MCF 10A (cell line): ENCODE data around the gene CLPX. TPM values are rescaled to one million over a fixed set of nuclear protein-coding genes. Genes with fewer than 3 reads are reported as not detected.

Source experiments
- BruUV-seq: library from RNA; stranded (reverse); fragments of 400-500 nt; replicated peaks from 2 replicates; lab custom pipeline; 2021; lab: Mats Ljungman, UMichigan
- CTCF ChIA-PET: fragments of 300-600 bp; sonication (Branson Sonifier 250); formaldehyde crosslinking; extraction: SDS; loops from one replicate; lab custom pipeline; 2021; ENCODE audit warnings: antibody characterized with exemption, inconsistent platforms; lab: Yijun Ruan, JAX
- POLR2A ChIA-PET: fragments of 300-600, 350-650 bp; sonication (Branson Sonifier 250); formaldehyde crosslinking; extraction: SDS; loops from one replicate; lab custom pipeline; 2020; ENCODE audit warnings: antibody characterized with exemption, inconsistent platforms; lab: Yijun Ruan, JAX
- DNase-seq: peaks from one replicate; pipeline ENCODE4 v3.0.0-alpha.2; 2018; ENCODE audit not compliant: unreplicated experiment
- H3K27ac Mint-ChIP-seq: one replicate; pipeline ENCODE4 v1.8.0; 2022; ENCODE audit warnings: mild to moderate bottlenecking, low read depth, mixed read lengths; ENCODE audit not compliant: unreplicated experiment
- H3K27me3 Mint-ChIP-seq: one replicate; pipeline ENCODE4 v1.8.0; 2022; ENCODE audit warnings: mixed read lengths; ENCODE audit not compliant: insufficient read depth, unreplicated experiment
- H3K36me3 Mint-ChIP-seq: one replicate; pipeline ENCODE4 v1.8.0; 2022; ENCODE audit warnings: mild to moderate bottlenecking, moderate library complexity, mixed read lengths; ENCODE audit not compliant: insufficient read depth, unreplicated experiment
- H3K4me1 Mint-ChIP-seq: one replicate; pipeline ENCODE4 v1.8.0; 2022; ENCODE audit warnings: mixed read lengths; ENCODE audit not compliant: insufficient read depth, unreplicated experiment
- H3K4me3 Mint-ChIP-seq: one replicate; pipeline ENCODE4 v1.8.0; 2022; ENCODE audit warnings: mild to moderate bottlenecking, moderate library complexity, mixed read lengths; ENCODE audit not compliant: unreplicated experiment
- H3K9me3 Mint-ChIP-seq: one replicate; pipeline ENCODE4 v1.8.0; 2022; ENCODE audit warnings: mixed read lengths; ENCODE audit not compliant: unreplicated experiment
- CTCF ChIP-seq: fragments of 200-600 bp; IDR thresholded peaks from one replicate; pipeline ENCODE4 v1.8.0; 2022; ENCODE audit warnings: antibody characterized with exemption, mild to moderate bottlenecking; ENCODE audit not compliant: unreplicated experiment
- intact Hi-C: fragments of 100-400 bp; cut with micrococcal nuclease; formaldehyde crosslinking; loops from 2 replicates; pipeline ENCODE4 v1.14.1; 2022
- total RNA-seq: library from RNA; stranded (reverse); gene quantifications from 2 replicates; pipeline ENCODE4 v1.2.3, GENCODE V29; 2022

Gene CLPX
- total RNA-seq, 1 experiment from 2014 or later: 48.9 TPM

- no peak overlapping the region for H3K4me3 Mint-ChIP-seq
- no peaks in the 10 kb centered on the region for H3K9me3 Mint-ChIP-seq
- no peak for DNase-seq
- no TSS peak for BruUV-seq
- ChIA-PET CTCF (no interaction called here), POLR2A (interaction anchor here (1.1 kb wide), 1 partner anchor 16 kb away, joined by 3 read pairs; no protein-coding TSS in a partner anchor)
- H3K27me3 Mint-ChIP-seq: no peaks in the 10 kb centered on the region
- H3K36me3 Mint-ChIP-seq: peaks cover 59% of the 10 kb centered on the region
- H3K4me1 Mint-ChIP-seq: no peaks in the 10 kb centered on the region
- no peak for TF ChIP-seq CTCF
- H3K27ac Mint-ChIP-seq: no peak overlapping the region
- intact Hi-C loops: no loop called here
These were observed 80.1 kb downstream of the CLPX start for GRCh38 chr15:65105038-65105437.

GRCh38 chr15:65102912-65103311, 82.2 kb downstream of the CLPX start:
- no peak for TF ChIP-seq CTCF
- Mint-ChIP-seq H3K36me3 (peaks cover 46% of the 10 kb centered on the region), H3K27ac (no peak overlapping the region), H3K4me3 (no peak overlapping the region), H3K27me3 (no peaks in the 10 kb centered on the region), H3K9me3 (no peaks in the 10 kb centered on the region), H3K4me1 (no peaks in the 10 kb centered on the region)
- DNase-seq: no peak
- intact Hi-C loops: no loop called here
- ChIA-PET POLR2A (no interaction called here), CTCF (interaction anchor here (0.6 to 2.2 kb wide), 4 partner anchors 15 to 94 kb away, joined by 3 to 7 read pairs (median 4); no protein-coding TSS in a partner anchor)
- no TSS peak for BruUV-seq

GRCh38 chr15:65101891-65102708, 83.0 kb downstream of the CLPX start:
- no TSS peak for BruUV-seq
- Mint-ChIP-seq H3K9me3 (no peaks in the 10 kb centered on the region), H3K27ac (no peak overlapping the region), H3K36me3 (peaks cover 46% of the 10 kb centered on the region), H3K27me3 (no peaks in the 10 kb centered on the region), H3K4me1 (no peaks in the 10 kb centered on the region), H3K4me3 (no peak overlapping the region)
- intact Hi-C loops: loop anchor here (1.0 kb wide), 2 partner anchors 48 to 69 kb away; no protein-coding TSS in a partner anchor
- no peak for DNase-seq
- ChIA-PET CTCF (interaction anchor here (0.6 to 2.2 kb wide), 16 partner anchors 9 to 308 kb away, joined by 3 to 9 read pairs (median 3); no protein-coding TSS in a partner anchor), POLR2A (no interaction called here)
- TF ChIP-seq CTCF: no peak

- H3K36me3 Mint-ChIP-seq: peaks cover 46% of the 10 kb centered on the region
- no peaks in the 10 kb centered on the region for H3K4me1 Mint-ChIP-seq
- ChIA-PET CTCF (interaction anchor here (0.6 to 1.3 kb wide), 17 partner anchors 10 to 731 kb away, joined by 3 to 9 read pairs (median 3); no protein-coding TSS in a partner anchor), POLR2A (no interaction called here)
- H3K27ac Mint-ChIP-seq: no peak overlapping the region
- DNase-seq: peak; percentile 61
- BruUV-seq: no TSS peak
- no peak overlapping the region for H3K4me3 Mint-ChIP-seq
- no peaks in the 10 kb centered on the region for H3K9me3 Mint-ChIP-seq
- H3K27me3 Mint-ChIP-seq: no peaks in the 10 kb centered on the region
- intact Hi-C loops: loop anchor here (1.0 kb wide), 2 partner anchors 47 to 68 kb away; no protein-coding TSS in a partner anchor
- peak; percentile 78 for TF ChIP-seq CTCF
These were observed 83.7 kb downstream of the CLPX start for GRCh38 chr15:65101411-65101890.
